Epithelial cell of esophagus (primary cell): ENCODE data around the gene LARP1.

Experiments used
- DNase-seq: peaks from one replicate; pipeline ENCODE4 v3.0.0; 2010; ENCODE audit warnings: low read depth
- H3K4me3 ChIP-seq: 2 replicates; pipeline ENCODE4 v1.5.1; 2011; ENCODE audit warnings: mild to moderate bottlenecking, low read length, control low read depth
- TF ChIP-seq, protein P1 (sequence below): IDR thresholded peaks from 2 replicates; pipeline ENCODE4 v1.5.1; 2011; ENCODE audit warnings: low read depth, mild to moderate bottlenecking, low read length, control low read depth, inconsistent platforms; ENCODE audit not compliant: insufficient read depth; ENCODE audit errors: missing control alignments

The LARP1 gene

DNA sequence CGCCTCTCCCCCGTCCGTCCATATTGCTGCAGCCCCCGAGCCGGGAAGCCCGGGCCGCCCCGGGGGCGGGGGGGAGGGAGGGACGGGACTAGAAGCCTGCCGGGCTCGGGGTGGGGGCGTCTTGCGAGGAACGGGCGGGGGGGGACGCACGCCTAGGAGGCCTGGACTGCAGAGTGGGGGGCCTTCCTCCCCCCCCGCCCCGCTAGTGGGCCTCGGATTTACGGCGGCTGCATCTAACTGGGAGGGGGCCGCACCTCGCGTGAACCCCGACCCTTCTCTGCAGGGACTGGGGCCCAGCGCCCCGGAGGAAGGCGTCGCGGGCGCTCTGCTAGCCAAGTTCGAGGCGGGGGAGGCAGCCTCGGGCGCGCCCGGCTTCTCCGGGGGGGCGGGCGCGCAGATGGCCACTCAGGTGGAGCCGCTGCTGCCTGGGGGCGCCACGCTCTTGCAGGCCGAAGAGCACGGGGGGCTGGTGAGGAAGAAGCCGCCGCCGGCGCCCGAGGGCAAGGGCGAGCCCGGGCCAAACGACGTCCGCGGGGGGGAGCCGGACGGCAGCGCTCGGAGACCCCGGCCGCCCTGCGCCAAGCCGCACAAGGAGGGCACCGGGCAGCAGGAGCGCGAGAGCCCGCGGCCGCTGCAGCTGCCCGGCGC, at the start of gene LARP1:
LARP1 (plus strand) TSS at position 17 of the 648 bp plus-strand sequence; CDS start at position 398, 381 bp downstream.
- TF ChIP-seq, protein P1, sequence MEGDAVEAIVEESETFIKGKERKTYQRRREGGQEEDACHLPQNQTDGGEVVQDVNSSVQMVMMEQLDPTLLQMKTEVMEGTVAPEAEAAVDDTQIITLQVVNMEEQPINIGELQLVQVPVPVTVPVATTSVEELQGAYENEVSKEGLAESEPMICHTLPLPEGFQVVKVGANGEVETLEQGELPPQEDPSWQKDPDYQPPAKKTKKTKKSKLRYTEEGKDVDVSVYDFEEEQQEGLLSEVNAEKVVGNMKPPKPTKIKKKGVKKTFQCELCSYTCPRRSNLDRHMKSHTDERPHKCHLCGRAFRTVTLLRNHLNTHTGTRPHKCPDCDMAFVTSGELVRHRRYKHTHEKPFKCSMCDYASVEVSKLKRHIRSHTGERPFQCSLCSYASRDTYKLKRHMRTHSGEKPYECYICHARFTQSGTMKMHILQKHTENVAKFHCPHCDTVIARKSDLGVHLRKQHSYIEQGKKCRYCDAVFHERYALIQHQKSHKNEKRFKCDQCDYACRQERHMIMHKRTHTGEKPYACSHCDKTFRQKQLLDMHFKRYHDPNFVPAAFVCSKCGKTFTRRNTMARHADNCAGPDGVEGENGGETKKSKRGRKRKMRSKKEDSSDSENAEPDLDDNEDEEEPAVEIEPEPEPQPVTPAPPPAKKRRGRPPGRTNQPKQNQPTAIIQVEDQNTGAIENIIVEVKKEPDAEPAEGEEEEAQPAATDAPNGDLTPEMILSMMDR: no peak
- peak; percentile 32 for DNase-seq
- H3K4me3 ChIP-seq: peak within 1 kb of the TSS; percentile 81

DNA sequence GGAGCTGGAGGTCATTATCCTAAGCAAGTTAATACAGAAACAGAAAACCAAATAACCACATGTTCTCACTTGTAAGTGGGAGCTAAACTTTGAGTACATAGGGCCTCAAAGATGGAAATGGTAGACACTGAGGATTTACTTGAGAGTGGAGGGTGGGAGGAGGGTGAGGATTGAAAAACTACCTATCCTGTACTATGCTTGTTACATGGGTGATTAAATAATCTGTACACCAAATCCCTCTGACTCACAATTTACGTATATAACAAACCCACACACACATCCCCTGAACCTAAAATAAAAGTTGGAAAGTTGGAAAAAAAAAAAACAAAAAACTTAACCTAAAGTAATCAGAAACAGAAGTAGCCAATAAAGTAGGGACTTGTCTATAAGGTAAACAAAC, 48.8 kb upstream of the LARP1 start:
- no peak for DNase-seq
- no peak overlapping the region for H3K4me3 ChIP-seq
- TF ChIP-seq, protein P1: no peak

DNA sequence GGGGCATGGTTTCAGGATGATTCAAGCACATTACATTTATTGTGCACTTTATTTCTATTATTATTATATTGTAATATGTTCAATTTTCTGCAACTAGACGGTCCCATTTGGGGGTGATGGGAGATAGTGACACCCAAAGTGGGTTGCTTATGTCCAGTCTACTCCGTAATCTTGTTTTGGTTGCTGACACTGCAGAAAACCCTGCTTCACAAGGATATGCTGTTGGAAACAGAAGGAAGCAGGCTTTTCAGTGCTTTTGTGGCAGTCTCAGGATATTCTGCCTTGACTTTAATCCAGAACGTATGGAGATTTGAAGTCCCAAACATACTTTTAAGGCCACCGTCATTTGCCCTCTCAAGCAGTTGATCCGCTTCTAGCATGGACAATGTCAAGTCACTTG, 47.5 kb upstream of the LARP1 start:
- DNase-seq: no peak
- TF ChIP-seq, protein P1: no peak
- no peak overlapping the region for H3K4me3 ChIP-seq

DNA sequence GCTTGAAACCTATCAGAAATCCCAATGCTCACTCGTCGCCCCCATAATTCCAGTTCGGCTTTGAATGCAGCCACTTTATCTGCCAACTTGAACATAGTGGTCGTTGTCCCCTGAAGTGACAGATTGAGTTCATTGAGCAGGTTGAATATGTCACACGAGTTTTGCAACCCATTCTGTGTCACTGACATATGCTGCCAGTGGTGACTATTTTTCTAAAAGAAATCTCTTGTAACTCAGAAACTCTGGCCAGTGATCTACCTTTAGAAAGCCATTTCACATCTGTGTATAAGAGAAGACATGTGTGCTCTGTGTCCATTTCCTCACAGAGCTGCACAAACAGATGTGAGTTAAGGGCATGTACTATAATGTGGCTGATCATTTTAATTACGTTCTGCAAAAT, 47.0 kb upstream of the LARP1 start:
- TF ChIP-seq, protein P1: no peak
- no peak for DNase-seq
- no peak overlapping the region for H3K4me3 ChIP-seq

DNA sequence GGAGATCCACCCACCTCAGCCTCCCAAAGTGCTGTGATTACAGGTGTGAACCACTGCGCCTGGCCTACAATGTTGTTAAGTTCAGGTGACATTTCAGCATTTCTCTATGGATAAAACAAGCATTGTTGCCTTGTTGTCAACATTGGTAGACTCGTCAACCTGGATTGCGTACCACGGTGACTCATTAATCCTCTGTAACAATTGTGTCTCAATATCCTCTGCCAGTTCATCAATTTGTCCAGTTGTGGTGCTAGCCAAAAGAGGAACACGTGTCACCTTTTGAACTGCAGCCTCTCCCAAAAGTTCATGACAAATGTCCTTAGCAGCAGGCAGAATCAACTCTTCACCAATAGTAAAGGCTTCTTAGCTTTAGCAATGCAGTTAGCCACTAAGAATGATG, 46.3 kb upstream of the LARP1 start:
- H3K4me3 ChIP-seq: no peak overlapping the region
- TF ChIP-seq, protein P1: peak; percentile 4
- DNase-seq: peak; percentile 72

DNA sequence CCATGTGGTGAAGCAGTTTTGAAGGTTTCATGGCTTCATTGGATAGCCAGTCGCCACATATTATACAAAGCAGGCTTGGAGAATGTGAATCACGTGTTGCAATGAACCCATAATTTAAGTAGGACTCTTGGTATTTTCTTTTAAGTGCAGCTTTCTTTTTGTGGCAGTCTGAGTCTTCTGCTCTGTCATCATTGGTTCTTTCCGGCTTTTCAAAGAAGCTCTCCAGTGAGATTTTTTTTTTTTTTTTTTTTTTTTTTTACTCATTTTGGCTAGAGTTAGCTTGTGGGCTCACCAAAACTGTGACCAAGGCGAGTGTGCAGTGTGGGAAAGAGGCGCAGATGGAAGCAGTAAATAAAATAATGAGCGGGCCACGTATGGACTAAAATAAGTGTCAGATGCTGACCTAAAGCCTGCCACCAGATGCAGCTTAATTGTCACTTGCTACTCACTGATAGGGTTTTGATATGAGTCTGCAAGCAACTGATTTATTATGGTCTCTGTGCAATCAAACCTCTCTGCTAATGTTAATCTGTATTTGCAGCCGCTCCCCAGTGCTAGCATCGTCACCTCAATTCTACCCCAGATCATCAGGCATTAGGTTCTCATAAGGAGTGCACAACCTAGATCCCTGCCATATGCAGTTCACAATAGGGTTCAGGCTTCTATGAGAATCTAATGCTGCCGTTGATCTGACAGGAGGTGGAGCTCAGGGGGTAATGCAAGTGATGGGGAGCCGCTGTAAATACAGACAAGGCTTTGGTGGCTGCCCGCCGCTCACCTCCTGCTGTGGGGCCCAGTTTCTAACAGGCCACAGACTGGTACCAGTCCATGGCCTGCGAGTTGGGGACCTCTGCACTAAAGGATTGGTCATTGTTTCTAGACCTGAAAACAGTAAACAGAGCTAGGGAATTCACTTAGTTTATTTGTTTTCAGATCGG, 45.5 kb upstream of the LARP1 start:
- H3K4me3 ChIP-seq: no peak overlapping the region
- TF ChIP-seq, protein P1: no peak
- no peak for DNase-seq
